ENCODE results near the gene ST7L.

- TF ChIP-seq CTCF (conservative IDR thresholded peaks at IDR 0.05 in 1 of 2, IDR thresholded peaks at IDR 0.05 in 1 of 2; ENCODE audit: low read depth in 1 of 2, low read length in 2 of 2) (no peak), EZH2 (IDR thresholded peaks at IDR 0.05; ENCODE audit: low read length, missing control alignments) (no peak)
Measured at GRCh38 chr1:112603541-112603940, 15.4 kb downstream of the ST7L start.

Measured in fibroblast of lung (primary cell).